ENCODE data around the gene HOXD10. TPM values are rescaled to one million over a fixed set of nuclear protein-coding genes. Genes with fewer than 3 reads are reported as not detected.
A peak's percentile ranks its signal among the peaks of the same experiment; 100 is the strongest.

The HOXD10 gene
- total RNA-seq = not detected
- 0 to 0.08 reads per million in 2 donors for total RNA-seq

- no peaks in the 10 kb centered on the region for H3K9me3 ChIP-seq (ENCODE audit: control insufficient read depth, low read length, poor library complexity, severe bottlenecking)
- Mint-ChIP-seq H3K36me3 (ENCODE audit: low read depth) (peaks cover 6% of the 10 kb centered on the region), H3K27ac (no peak within 1 kb of the TSS), H3K4me1 (peaks cover 2% of the 10 kb centered on the region), H3K4me3 (peak within 1 kb of the TSS; percentile 12), H3K27me3 (peaks cover 86% of the 10 kb centered on the region)
- DNase-seq = no peak
- ATAC-seq = no peak
These were observed at the start of gene HOXD10 for GRCh38 chr2:176115883-176116813. Gene HOXD10 (plus strand): TSS chr2:176116778. CDS start chr2:176116834, 56 bp downstream.

DNA sequence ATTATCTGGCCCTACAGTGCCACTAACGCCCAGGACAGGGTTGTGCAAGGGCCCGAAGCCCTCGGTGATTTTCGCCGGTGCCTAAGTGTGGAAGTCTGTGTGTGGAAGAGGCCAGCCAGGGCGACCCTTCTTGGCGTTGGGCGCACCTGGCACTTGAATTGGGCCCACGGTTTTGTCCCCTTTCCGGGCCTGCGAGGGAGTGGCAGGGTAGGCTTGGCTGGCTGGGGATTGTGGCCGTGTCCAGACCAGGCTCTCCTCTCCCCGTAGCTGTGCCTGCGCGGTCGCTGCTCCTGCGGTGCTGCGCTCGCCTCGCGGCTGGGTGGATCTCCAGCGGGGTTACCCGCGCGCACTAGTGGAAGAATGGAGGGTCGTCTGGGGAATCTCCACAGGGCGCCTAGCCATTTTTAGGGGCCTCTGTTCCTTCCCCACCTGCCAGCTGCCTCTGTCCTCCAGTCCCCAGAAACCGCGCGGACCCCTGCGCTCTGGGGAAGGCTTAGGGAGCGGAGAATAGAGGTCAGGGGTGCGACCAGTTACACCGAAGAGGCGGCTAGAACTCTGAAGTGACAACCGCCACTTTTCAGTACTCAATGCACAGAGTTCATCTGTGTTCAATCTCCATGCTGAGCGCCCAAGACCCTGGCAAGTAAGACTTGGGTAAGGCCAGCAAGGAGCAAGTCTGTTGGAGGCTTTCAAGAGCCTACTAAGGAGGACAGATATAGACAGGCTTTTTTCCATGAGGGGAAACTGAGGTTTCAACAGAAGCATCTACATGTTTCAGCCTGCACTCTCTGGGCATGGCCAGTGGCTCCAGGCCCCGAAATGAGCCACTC is 48.8 kb upstream of the HOXD10 start:
- DNase-seq (no peak), ATAC-seq (no peak)
- no peak overlapping the region for H3K27ac Mint-ChIP-seq
- peaks cover 3% of the 10 kb centered on the region for H3K36me3 Mint-ChIP-seq (ENCODE audit: low read depth)
- H3K4me1 Mint-ChIP-seq = no peaks in the 10 kb centered on the region
- H3K9me3 ChIP-seq (ENCODE audit: control insufficient read depth, low read length, poor library complexity, severe bottlenecking) = peaks cover 2% of the 10 kb centered on the region
- H3K27me3 Mint-ChIP-seq = peaks cover 87% of the 10 kb centered on the region
- H3K4me3 Mint-ChIP-seq = peak overlapping the region; percentile 45

GRCh38 chr2:176068419-176068832 is 48.2 kb upstream of the HOXD10 start:
- H3K36me3 Mint-ChIP-seq (ENCODE audit: low read depth) = peaks cover 3% of the 10 kb centered on the region
- peaks cover 91% of the 10 kb centered on the region for H3K27me3 Mint-ChIP-seq
- no peak for ATAC-seq
- H3K4me1 Mint-ChIP-seq = no peaks in the 10 kb centered on the region
- DNase-seq = no peak
- peaks cover 2% of the 10 kb centered on the region for H3K9me3 ChIP-seq (ENCODE audit: control insufficient read depth, low read length, poor library complexity, severe bottlenecking)
- peak overlapping the region; percentile 45 for H3K4me3 Mint-ChIP-seq
- no peak overlapping the region for H3K27ac Mint-ChIP-seq

- DNase-seq (no peak), ATAC-seq (no peak)
- H3K9me3 ChIP-seq (ENCODE audit: control insufficient read depth, low read length, poor library complexity, severe bottlenecking) = peaks cover 2% of the 10 kb centered on the region
- Mint-ChIP-seq H3K36me3 (ENCODE audit: low read depth) (peaks cover 3% of the 10 kb centered on the region), H3K27ac (no peak overlapping the region), H3K4me3 (no peak overlapping the region), H3K4me1 (no peaks in the 10 kb centered on the region), H3K27me3 (peaks cover 90% of the 10 kb centered on the region)
These were observed 45.0 kb upstream of the HOXD10 start for GRCh38 chr2:176071330-176072291.

GRCh38 chr2:176072292-176072669 is 44.3 kb upstream of the HOXD10 start:
- H3K4me1 Mint-ChIP-seq = no peaks in the 10 kb centered on the region
- H3K9me3 ChIP-seq (ENCODE audit: control insufficient read depth, low read length, poor library complexity, severe bottlenecking) = peaks cover 2% of the 10 kb centered on the region
- peaks cover 91% of the 10 kb centered on the region for H3K27me3 Mint-ChIP-seq
- no peak overlapping the region for H3K4me3 Mint-ChIP-seq
- DNase-seq (no peak), ATAC-seq (no peak)
- peaks cover 3% of the 10 kb centered on the region for H3K36me3 Mint-ChIP-seq (ENCODE audit: low read depth)
- H3K27ac Mint-ChIP-seq = no peak overlapping the region

- no peak for ATAC-seq
- peaks cover 4% of the 10 kb centered on the region for H3K9me3 ChIP-seq (ENCODE audit: control insufficient read depth, low read length, poor library complexity, severe bottlenecking)
- no peak overlapping the region for H3K4me3 Mint-ChIP-seq
- H3K36me3 Mint-ChIP-seq (ENCODE audit: low read depth) = peaks cover 3% of the 10 kb centered on the region
- peaks cover 84% of the 10 kb centered on the region for H3K27me3 Mint-ChIP-seq
- H3K27ac Mint-ChIP-seq = no peak overlapping the region
- no peak for DNase-seq
- no peaks in the 10 kb centered on the region for H3K4me1 Mint-ChIP-seq
These were observed 43.4 kb upstream of the HOXD10 start for GRCh38 chr2:176072951-176073904.

DNA sequence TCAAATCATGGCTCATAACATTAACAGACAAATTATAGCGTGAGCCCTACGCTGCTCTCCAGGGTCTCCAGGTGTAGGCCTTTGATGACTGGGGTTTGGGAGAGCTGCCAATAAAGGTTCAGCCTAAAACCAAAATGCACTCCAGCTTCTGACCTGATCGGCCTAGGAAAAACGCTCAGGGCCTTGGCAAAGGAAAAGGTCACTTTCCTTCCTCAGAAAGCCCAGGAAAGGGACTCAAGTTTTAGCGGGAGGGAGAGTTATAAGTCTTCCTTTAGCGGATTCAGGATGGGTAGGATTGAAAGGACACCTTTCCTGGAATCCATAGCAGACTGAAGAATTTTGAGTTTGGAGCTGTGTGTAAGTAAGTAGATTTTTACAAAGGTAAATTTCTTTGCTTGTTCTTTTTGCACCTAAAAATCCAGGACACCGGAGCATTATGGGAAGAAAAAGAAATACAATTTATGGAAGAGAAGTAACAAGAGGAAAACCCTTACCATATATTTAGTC is 41.6 kb upstream of the HOXD10 start:
- peaks cover 2% of the 10 kb centered on the region for H3K4me1 Mint-ChIP-seq
- H3K27ac Mint-ChIP-seq = peak overlapping the region; percentile 60
- ATAC-seq = no peak
- H3K9me3 ChIP-seq (ENCODE audit: control insufficient read depth, low read length, poor library complexity, severe bottlenecking) = peaks cover 9% of the 10 kb centered on the region
- DNase-seq = no peak
- peak overlapping the region; percentile 28 for H3K4me3 Mint-ChIP-seq
- H3K27me3 Mint-ChIP-seq = peaks cover 82% of the 10 kb centered on the region
- H3K36me3 Mint-ChIP-seq (ENCODE audit: low read depth) = peaks cover 4% of the 10 kb centered on the region

- no peak for ATAC-seq
- H3K9me3 ChIP-seq (ENCODE audit: control insufficient read depth, low read length, poor library complexity, severe bottlenecking) = peaks cover 9% of the 10 kb centered on the region
- peaks cover 2% of the 10 kb centered on the region for H3K4me1 Mint-ChIP-seq
- H3K27ac Mint-ChIP-seq = peak overlapping the region; percentile 60
- H3K4me3 Mint-ChIP-seq = peak overlapping the region; percentile 28
- no peak for DNase-seq
- H3K36me3 Mint-ChIP-seq (ENCODE audit: low read depth) = peaks cover 4% of the 10 kb centered on the region
- peaks cover 77% of the 10 kb centered on the region for H3K27me3 Mint-ChIP-seq
These were observed 41.1 kb upstream of the HOXD10 start for GRCh38 chr2:176075481-176075880.

- peak overlapping the region; percentile 60 for H3K27ac Mint-ChIP-seq
- ATAC-seq = no peak
These were observed 40.5 kb upstream of the HOXD10 start for GRCh38 chr2:176076063-176076462.

GRCh38 chr2:176076796-176077195 is 39.8 kb upstream of the HOXD10 start:
- no peak overlapping the region for H3K27ac Mint-ChIP-seq
- DNase-seq (no peak), ATAC-seq (no peak)
- H3K9me3 ChIP-seq (ENCODE audit: control insufficient read depth, low read length, poor library complexity, severe bottlenecking) = peaks cover 6% of the 10 kb centered on the region
- peaks cover 72% of the 10 kb centered on the region for H3K27me3 Mint-ChIP-seq
- no peak overlapping the region for H3K4me3 Mint-ChIP-seq
- peaks cover 2% of the 10 kb centered on the region for H3K36me3 Mint-ChIP-seq (ENCODE audit: low read depth)
- H3K4me1 Mint-ChIP-seq = peaks cover 2% of the 10 kb centered on the region

More at GRCh38 chr2:176076063-176076462, 40.5 kb upstream of the HOXD10 start:
- Mint-ChIP-seq H3K4me1 (peaks cover 2% of the 10 kb centered on the region), H3K36me3 (ENCODE audit: low read depth) (peaks cover 4% of the 10 kb centered on the region), H3K27me3 (peaks cover 75% of the 10 kb centered on the region), H3K4me3 (no peak overlapping the region)
- DNase-seq = no peak
- H3K9me3 ChIP-seq (ENCODE audit: control insufficient read depth, low read length, poor library complexity, severe bottlenecking) = peaks cover 9% of the 10 kb centered on the region

- H3K9me3 ChIP-seq (ENCODE audit: control insufficient read depth, low read length, poor library complexity, severe bottlenecking) = peaks cover 7% of the 10 kb centered on the region
- peaks cover 2% of the 10 kb centered on the region for H3K4me1 Mint-ChIP-seq
- ATAC-seq = no peak
- H3K36me3 Mint-ChIP-seq (ENCODE audit: low read depth) = peaks cover 2% of the 10 kb centered on the region
- H3K27me3 Mint-ChIP-seq = peaks cover 70% of the 10 kb centered on the region
- no peak for DNase-seq
- H3K4me3 Mint-ChIP-seq = peak overlapping the region; percentile 63
- H3K27ac Mint-ChIP-seq = peak overlapping the region; percentile 87
These were observed 37.9 kb upstream of the HOXD10 start for GRCh38 chr2:176078541-176079284.
